Mesothelial cell of epicardium (in vitro differentiated cells): ENCODE results near the gene ZBED4. TPM values are rescaled to one million over a fixed set of nuclear protein-coding genes. Genes with fewer than 3 reads are reported as not detected.

Experiments used
- DNase-seq, 2 experiments: peaks; one replicate each; pipeline ENCODE4 v3.0.0; 2021; ENCODE audit warnings: low spot score in 2 of 2; ENCODE audit not compliant: unreplicated experiment in 2 of 2
- H3K27ac Mint-ChIP-seq: 2 replicates; pipeline ENCODE4 v1.8.0; 2021; ENCODE audit warnings: mixed read lengths
- H3K27me3 Mint-ChIP-seq: 2 replicates; pipeline ENCODE4 v1.8.0; 2021; ENCODE audit warnings: low read depth, mixed read lengths
- H3K36me3 Mint-ChIP-seq: 2 replicates; pipeline ENCODE4 v1.8.0; 2021; ENCODE audit warnings: mixed read lengths
- H3K4me1 Mint-ChIP-seq: 2 replicates; pipeline ENCODE4 v1.8.0; 2021; ENCODE audit warnings: mixed read lengths
- H3K4me3 Mint-ChIP-seq: 2 replicates; pipeline ENCODE4 v1.8.0; 2021; ENCODE audit warnings: mild to moderate bottlenecking, moderate library complexity, mixed read lengths
- H3K9me3 Mint-ChIP-seq: 2 replicates; pipeline ENCODE4 v1.8.0; 2021; ENCODE audit warnings: mixed read lengths
- CTCF ChIP-seq: fragments of 200-600 bp; sonication (generic); IDR thresholded peaks from one replicate; pipeline ENCODE4 v1.5.0; 2021; ENCODE audit warnings: antibody characterized with exemption; ENCODE audit not compliant: unreplicated experiment
- total RNA-seq: library from RNA; stranded (reverse); gene quantifications from 3 replicates; pipeline ENCODE4 v1.2.1, GENCODE V29; 2021

ZBED4 gene
- total RNA-seq, 1 donor from 2014 or later, result 32.6 TPM

DNA sequence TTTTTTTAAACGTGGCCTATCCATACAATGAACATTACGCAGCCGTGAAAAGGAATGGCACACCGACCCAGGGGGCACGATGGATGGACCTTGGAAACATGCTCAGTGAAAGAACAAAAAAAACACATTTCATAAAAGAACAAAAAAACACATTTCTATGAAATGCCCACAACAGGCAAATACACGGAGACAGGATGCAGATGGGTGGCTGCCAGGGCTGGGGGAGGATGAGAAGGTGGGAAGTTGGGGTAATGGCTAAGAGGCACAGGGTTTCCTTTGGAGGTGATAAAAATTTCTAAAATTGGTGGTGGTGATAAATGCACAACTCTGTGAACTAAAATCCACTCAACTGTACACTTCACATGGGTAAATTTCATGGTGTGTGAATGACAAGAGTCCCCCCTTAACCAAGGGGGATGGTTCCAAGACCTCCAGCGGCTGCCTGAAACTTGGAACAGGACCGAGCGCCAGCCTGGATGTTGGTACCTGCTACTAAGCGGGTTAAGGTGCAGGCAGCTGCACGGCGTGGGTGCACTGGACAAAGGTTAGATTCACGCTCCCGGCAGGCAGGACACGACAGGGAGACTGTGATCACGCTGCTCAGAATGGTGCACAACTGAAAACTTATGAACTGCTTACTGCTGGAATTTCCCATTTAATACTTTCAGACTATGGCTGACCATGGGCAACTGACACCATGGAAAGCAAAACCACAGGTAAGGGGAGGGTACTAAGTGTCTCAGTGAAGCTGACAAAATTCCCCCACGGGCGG lies 42.4 kb upstream of the ZBED4 start:
- no peaks in the 10 kb centered on the region for H3K27me3 Mint-ChIP-seq
- peaks cover 32% of the 10 kb centered on the region for H3K36me3 Mint-ChIP-seq
- no peak for TF ChIP-seq CTCF
- peaks cover 19% of the 10 kb centered on the region for H3K4me1 Mint-ChIP-seq
- H3K27ac Mint-ChIP-seq, result peak overlapping the region; percentile 59
- DNase-seq, result no peak
- no peak overlapping the region for H3K4me3 Mint-ChIP-seq
- H3K9me3 Mint-ChIP-seq, result peaks cover 7% of the 10 kb centered on the region

- no peak overlapping the region for H3K4me3 Mint-ChIP-seq
- H3K27ac Mint-ChIP-seq, result no peak overlapping the region
- H3K9me3 Mint-ChIP-seq, result no peaks in the 10 kb centered on the region
- no peak for DNase-seq
- no peaks in the 10 kb centered on the region for H3K27me3 Mint-ChIP-seq
- no peak for TF ChIP-seq CTCF
- H3K36me3 Mint-ChIP-seq, result peaks cover 28% of the 10 kb centered on the region
- H3K4me1 Mint-ChIP-seq, result peaks cover 19% of the 10 kb centered on the region
Measured at GRCh38 chr22:49812838-49813237, 40.8 kb upstream of the ZBED4 start.

- no peak for TF ChIP-seq CTCF
- Mint-ChIP-seq H3K36me3 (peaks cover 31% of the 10 kb centered on the region), H3K9me3 (no peaks in the 10 kb centered on the region), H3K27ac (no peak overlapping the region), H3K4me1 (peaks cover 8% of the 10 kb centered on the region), H3K27me3 (no peaks in the 10 kb centered on the region), H3K4me3 (no peak overlapping the region)
- no peak for DNase-seq
Measured at GRCh38 chr22:49814164-49814686, 39.4 kb upstream of the ZBED4 start.

GRCh38 chr22:49814856-49815255 lies 38.8 kb upstream of the ZBED4 start:
- H3K36me3 Mint-ChIP-seq, result peaks cover 34% of the 10 kb centered on the region
- no peak for DNase-seq
- TF ChIP-seq CTCF, result no peak
- H3K27me3 Mint-ChIP-seq, result no peaks in the 10 kb centered on the region
- H3K4me3 Mint-ChIP-seq, result no peak overlapping the region
- H3K9me3 Mint-ChIP-seq, result no peaks in the 10 kb centered on the region
- no peak overlapping the region for H3K27ac Mint-ChIP-seq
- peaks cover 6% of the 10 kb centered on the region for H3K4me1 Mint-ChIP-seq

GRCh38 chr22:49815641-49816091 lies 38.0 kb upstream of the ZBED4 start:
- H3K27me3 Mint-ChIP-seq, result no peaks in the 10 kb centered on the region
- H3K36me3 Mint-ChIP-seq, result peaks cover 40% of the 10 kb centered on the region
- no peaks in the 10 kb centered on the region for H3K9me3 Mint-ChIP-seq
- H3K27ac Mint-ChIP-seq, result no peak overlapping the region
- H3K4me1 Mint-ChIP-seq, result peaks cover 1% of the 10 kb centered on the region
- H3K4me3 Mint-ChIP-seq, result no peak overlapping the region
- no peak for TF ChIP-seq CTCF
- no peak for DNase-seq
